Mesangial cell (primary cell): ENCODE data around the gene GLIS1. TPM values are rescaled to one million over a fixed set of nuclear protein-coding genes. Genes with fewer than 3 reads are reported as not detected.

Experiments used
- total RNA-seq: library from RNA; depleted of rRNA; stranded (reverse); fragments of >200 nt; gene quantifications from 2 replicates; pipeline ENCODE4 v1.2.3, GENCODE V29; 2015

GLIS1 gene
- total RNA-seq, result 6.7 and 12.5 TPM in 2 replicates

GRCh38 chr1:53739109-53739681, at the start of gene GLIS1:
TSS of gene GLIS1 (minus strand) at chr1:53739164. CDS start at chr1:53738064, 1,100 bp downstream.

GRCh38 chr1:53459321-53460175, 279.4 kb downstream of the GLIS1 start, which contains the start of gene DMRTB1:
TSS of gene DMRTB1 (plus strand) at chr1:53459399. CDS start at chr1:53459454, 55 bp downstream.

Other genes with a start within 250 kb of the GLIS1 start
- gene NDC1, start 99.1 kb upstream of the GLIS1 start, total RNA-seq, result 11.0 and 44.2 TPM in 2 replicates
- gene YIPF1, start 150.6 kb upstream of the GLIS1 start, total RNA-seq, result 14.5 and 29.3 TPM in 2 replicates
- gene DIO1, start 155.0 kb upstream of the GLIS1 start, total RNA-seq, result not detected in 2 replicates
- gene IFT25, start 206.5 kb upstream of the GLIS1 start, total RNA-seq, result 12.9 and 28.5 TPM in 2 replicates
- gene LRRC42, start 207.2 kb upstream of the GLIS1 start, total RNA-seq, result 35.9 and 40.1 TPM in 2 replicates